Measurements from ENCODE around the gene THSD4.

Gene THSD4

GRCh38 chr15:71275566-71276335 is 160.5 kb downstream of the THSD4 start:
- H3K4me1 ChIP-seq (ENCODE audit: low read depth, poor library complexity, severe bottlenecking): no peaks in the 10 kb centered on the region

GRCh38 chr15:71276336-71276665 is 161.0 kb downstream of the THSD4 start:
- Histone ChIP-seq H3K9ac (no peak overlapping the region), H3K27ac (no peak overlapping the region), H3K27me3 (ENCODE audit: insufficient read depth, low read depth) (no peaks in the 10 kb centered on the region), H3K4me1 (ENCODE audit: low read depth, poor library complexity, severe bottlenecking) (no peaks in the 10 kb centered on the region), H2AFZ (ENCODE audit: low read depth) (no peak overlapping the region), H3K4me2 (no peak overlapping the region), H4K20me1 (ENCODE audit: insufficient read depth) (no peaks in the 10 kb centered on the region), H3K36me3 (ENCODE audit: insufficient read depth) (no peaks in the 10 kb centered on the region), H3K4me3 (IDR thresholded peaks at IDR 0.05; ENCODE audit: insufficient read depth, low read depth, low read length) (no peak overlapping the region), H3K79me2 (ENCODE audit: insufficient read depth, low read depth) (no peaks in the 10 kb centered on the region)
- TF ChIP-seq CTCF (conservative IDR thresholded peaks at IDR 0.05; ENCODE audit: low read depth, low read length): no peak

More at GRCh38 chr15:71275566-71276335, 160.5 kb downstream of the THSD4 start:
- H2AFZ ChIP-seq (ENCODE audit: low read depth): no peak overlapping the region
- H4K20me1 ChIP-seq (ENCODE audit: insufficient read depth): no peaks in the 10 kb centered on the region
- no peaks in the 10 kb centered on the region for H3K79me2 ChIP-seq (ENCODE audit: insufficient read depth, low read depth)
- H3K4me2 ChIP-seq: no peak overlapping the region
- H3K27ac ChIP-seq: no peak overlapping the region
- no peak overlapping the region for H3K9ac ChIP-seq
- H3K27me3 ChIP-seq (ENCODE audit: insufficient read depth, low read depth): no peaks in the 10 kb centered on the region
- H3K4me3 ChIP-seq (IDR thresholded peaks at IDR 0.05; ENCODE audit: insufficient read depth, low read depth, low read length): no peak overlapping the region
- TF ChIP-seq CTCF (conservative IDR thresholded peaks at IDR 0.05; ENCODE audit: low read depth, low read length): no peak
- no peaks in the 10 kb centered on the region for H3K36me3 ChIP-seq (ENCODE audit: insufficient read depth)

GRCh38 chr15:71278989-71279756 is 163.9 kb downstream of the THSD4 start:
- H3K27ac ChIP-seq: no peak overlapping the region
- H3K79me2 ChIP-seq (ENCODE audit: insufficient read depth, low read depth): no peaks in the 10 kb centered on the region
- TF ChIP-seq CTCF (conservative IDR thresholded peaks at IDR 0.05; ENCODE audit: low read depth, low read length): no peak
- no peak overlapping the region for H3K9ac ChIP-seq
- no peaks in the 10 kb centered on the region for H3K36me3 ChIP-seq (ENCODE audit: insufficient read depth)
- no peaks in the 10 kb centered on the region for H4K20me1 ChIP-seq (ENCODE audit: insufficient read depth)
- no peak overlapping the region for H2AFZ ChIP-seq (ENCODE audit: low read depth)
- H3K27me3 ChIP-seq (ENCODE audit: insufficient read depth, low read depth): no peaks in the 10 kb centered on the region
- H3K4me3 ChIP-seq (IDR thresholded peaks at IDR 0.05; ENCODE audit: insufficient read depth, low read depth, low read length): no peak overlapping the region
- no peaks in the 10 kb centered on the region for H3K4me1 ChIP-seq (ENCODE audit: low read depth, poor library complexity, severe bottlenecking)
- no peak overlapping the region for H3K4me2 ChIP-seq

- no peaks in the 10 kb centered on the region for H3K79me2 ChIP-seq (ENCODE audit: insufficient read depth, low read depth)
- no peaks in the 10 kb centered on the region for H3K27me3 ChIP-seq (ENCODE audit: insufficient read depth, low read depth)
- no peaks in the 10 kb centered on the region for H4K20me1 ChIP-seq (ENCODE audit: insufficient read depth)
- H3K4me2 ChIP-seq: no peak overlapping the region
- H3K9ac ChIP-seq: no peak overlapping the region
- no peak for TF ChIP-seq CTCF (conservative IDR thresholded peaks at IDR 0.05; ENCODE audit: low read depth, low read length)
- H2AFZ ChIP-seq (ENCODE audit: low read depth): no peak overlapping the region
- no peaks in the 10 kb centered on the region for H3K36me3 ChIP-seq (ENCODE audit: insufficient read depth)
- H3K4me3 ChIP-seq (IDR thresholded peaks at IDR 0.05; ENCODE audit: insufficient read depth, low read depth, low read length): no peak overlapping the region
- no peaks in the 10 kb centered on the region for H3K4me1 ChIP-seq (ENCODE audit: low read depth, poor library complexity, severe bottlenecking)
- no peak overlapping the region for H3K27ac ChIP-seq
These were observed 164.5 kb downstream of the THSD4 start for GRCh38 chr15:71279757-71280141.
